ENCODE data around the gene YWHAG. TPM values are rescaled to one million over a fixed set of nuclear protein-coding genes. Genes with fewer than 3 reads are reported as not detected.

The YWHAG gene
- total and polyA plus RNA-seq, 2 of the 13 experiments (the other 11 are each of a cell fraction or from before 2014, with no cell fraction given) = 36.9 to 67.5 TPM

- peak; percentile 89 for TF ChIP-seq ZNF281 (CRISPR knock-in tag; IDR thresholded peaks at IDR 0.05; ENCODE audit: borderline replicate concordance)
- no peak for TF ChIP-seq ZNF720 (CRISPR knock-in tag; IDR thresholded peaks at IDR 0.05)
- TF ChIP-seq HNF4A (CRISPR knock-in tag; IDR thresholded peaks at IDR 0.05) = peak; percentile 22; the same call in 1 of the 2 replicates
- peak; percentile 84 for TF ChIP-seq HNRNPLL (IDR thresholded peaks at IDR 0.05; ENCODE audit: low read depth, low read length, poor library complexity, severe bottlenecking)
- no peak for TF ChIP-seq ARHGAP35 (CRISPR knock-in tag; IDR thresholded peaks at IDR 0.05; ENCODE audit: borderline replicate concordance)
- no peak for TF ChIP-seq ZNF468 (CRISPR knock-in tag; IDR thresholded peaks at IDR 0.05)
- TF ChIP-seq CSRNP1 (CRISPR knock-in tag; IDR thresholded peaks at IDR 0.05) = no peak
- no peak for TF ChIP-seq ZNF20 (CRISPR knock-in tag; IDR thresholded peaks at IDR 0.05)
- TF ChIP-seq ZNF484 (CRISPR knock-in tag; IDR thresholded peaks at IDR 0.05; ENCODE audit: borderline replicate concordance, low read depth) = no peak
- TF ChIP-seq ZBTB25 (CRISPR knock-in tag; IDR thresholded peaks at IDR 0.05) = no peak
- no peak for TF ChIP-seq ZMYM4 (CRISPR knock-in tag; IDR thresholded peaks at IDR 0.05)
- no peak for TF ChIP-seq FLYWCH1 (CRISPR knock-in tag; IDR thresholded peaks at IDR 0.05)
- no peak for TF ChIP-seq YY1 (IDR thresholded peaks at IDR 0.05; ENCODE audit: insufficient read depth, insufficient replicate concordance, low read depth, low read length)
- no peak for TF ChIP-seq SIX4 (CRISPR knock-in tag; IDR thresholded peaks at IDR 0.05)
- TF ChIP-seq ZKSCAN5 (CRISPR knock-in tag; IDR thresholded peaks at IDR 0.05) = no peak
- no peak for TF ChIP-seq ZNF589 (CRISPR knock-in tag; conservative IDR thresholded peaks at IDR 0.05)
- TF ChIP-seq ZNF740 (CRISPR knock-in tag; IDR thresholded peaks at IDR 0.05) = peak; percentile 41; the same call in 1 of the 2 replicates
- no peak for TF ChIP-seq TRIM22 (IDR thresholded peaks at IDR 0.05)
- no peak for TF ChIP-seq FOXO1 (CRISPR knock-in tag; IDR thresholded peaks at IDR 0.05)
- TF ChIP-seq IRF1 (CRISPR knock-in tag; IDR thresholded peaks at IDR 0.05; ENCODE audit: low read depth) = no peak
- no peak for TF ChIP-seq ZZZ3 (CRISPR knock-in tag; IDR thresholded peaks at IDR 0.05; ENCODE audit: borderline replicate concordance)
These were observed 55.3 kb downstream of the YWHAG start (continued) for GRCh38 chr7:76303202-76304147.
